Measurements from ENCODE around the gene CNIH3. TPM values are rescaled to one million over a fixed set of nuclear protein-coding genes. Genes with fewer than 3 reads are reported as not detected.

The CNIH3 gene
- total RNA-seq, 1 donor from 2014 or later: 1.7 TPM

DNA sequence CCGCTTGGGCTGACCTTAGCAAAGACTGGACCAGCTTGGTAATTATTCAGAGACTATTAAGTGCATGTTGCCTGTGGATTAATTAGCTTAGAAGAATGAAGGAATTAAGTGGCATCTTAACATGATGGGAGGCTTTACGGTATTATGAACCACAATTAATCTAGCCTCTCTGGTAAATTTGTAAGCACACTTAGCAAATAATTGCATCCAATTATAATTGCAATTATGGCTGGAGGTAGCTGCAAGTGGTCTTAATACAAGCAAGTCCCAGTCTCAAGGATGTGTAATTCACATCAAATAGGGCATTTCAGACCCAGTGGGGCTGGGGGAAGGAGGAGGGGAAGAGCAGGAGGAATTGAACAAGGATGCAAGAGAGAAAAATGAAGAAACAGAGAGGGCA, 151.6 kb downstream of the CNIH3 start:
- DNase-seq (ENCODE audit: low spot score) (no peak), ATAC-seq (no peak)

DNA sequence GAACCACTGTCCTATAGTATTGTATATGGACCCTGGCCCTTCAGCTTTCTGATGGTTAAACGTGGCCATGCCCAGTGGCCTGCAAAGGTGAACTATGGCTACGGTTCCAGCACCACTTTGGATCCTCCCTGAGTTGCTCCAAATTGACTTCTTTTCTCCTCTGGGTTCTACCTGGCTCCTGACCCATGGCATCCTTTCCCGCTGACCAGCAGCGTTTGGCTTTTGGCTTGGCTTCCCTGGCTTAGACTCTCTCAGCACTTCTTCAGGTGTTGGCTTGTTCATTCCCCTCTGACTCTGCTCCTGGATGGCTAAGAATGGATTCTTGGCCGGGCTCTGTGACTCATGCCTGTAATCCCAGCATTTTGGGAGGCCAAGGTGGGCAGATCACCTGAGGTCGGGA, 152.9 kb downstream of the CNIH3 start:
- no peak for ATAC-seq
- DNase-seq (ENCODE audit: low spot score): no peak

DNA sequence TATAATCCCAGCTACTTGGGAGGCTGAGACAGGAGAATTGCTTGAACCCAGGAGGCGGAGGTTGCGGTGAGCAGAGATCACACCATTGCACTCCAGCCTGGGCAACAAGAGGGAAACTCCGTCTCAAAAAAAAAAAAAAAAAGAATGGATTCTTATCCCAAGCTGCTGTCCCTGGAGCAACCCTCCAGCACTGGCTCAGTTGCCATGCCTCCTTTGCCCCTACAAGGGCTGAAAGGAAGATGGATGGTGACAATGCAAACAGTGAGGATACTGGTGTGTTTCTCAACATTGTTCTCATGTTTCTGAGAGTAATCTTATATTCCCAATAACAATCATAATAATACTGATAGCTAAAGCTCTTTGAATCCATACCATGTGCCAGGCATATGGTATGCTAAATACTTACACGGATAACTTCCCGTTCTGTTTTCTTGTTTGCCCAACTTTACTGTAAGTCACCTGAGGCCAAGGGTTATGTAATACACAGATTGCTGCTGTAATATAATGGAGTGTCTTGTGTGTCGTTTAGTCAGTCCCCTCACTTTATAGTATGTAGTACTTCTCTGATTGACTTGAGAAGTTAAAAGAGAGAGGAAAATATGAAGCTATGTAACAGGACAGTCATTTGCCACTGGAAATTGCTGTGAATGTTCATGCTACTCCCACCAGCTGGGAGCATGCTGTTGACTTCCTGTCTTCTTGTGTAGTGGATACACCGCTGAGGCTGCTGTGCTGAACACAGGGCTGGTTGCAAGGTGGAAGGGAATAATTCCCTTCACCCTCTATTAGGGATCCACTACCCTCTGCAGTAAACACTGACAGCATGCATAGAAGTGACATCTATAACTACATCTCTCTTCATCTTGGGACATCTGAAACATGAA, 153.6 kb downstream of the CNIH3 start:
- no peak for DNase-seq (ENCODE audit: low spot score)
- no peak for ATAC-seq

DNA sequence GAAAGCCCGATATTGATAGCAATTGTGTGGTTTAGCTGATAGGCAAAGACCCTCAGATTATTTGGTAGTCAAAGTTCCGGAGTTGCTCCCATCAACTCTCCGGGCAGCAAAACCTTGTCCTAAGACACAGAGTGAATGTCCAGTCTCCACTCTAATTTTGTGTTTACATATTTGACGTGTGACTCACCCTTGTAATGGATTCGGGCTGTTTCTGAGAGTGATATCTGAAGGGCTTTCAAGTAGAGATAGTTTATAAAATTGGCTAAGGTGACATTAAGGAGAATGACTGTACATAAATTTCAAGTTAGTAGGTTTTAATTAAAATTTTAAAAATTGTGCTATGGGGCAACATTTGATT, 154.2 kb downstream of the CNIH3 start:
- ATAC-seq (no peak), DNase-seq (ENCODE audit: low spot score) (no peak)

DNA sequence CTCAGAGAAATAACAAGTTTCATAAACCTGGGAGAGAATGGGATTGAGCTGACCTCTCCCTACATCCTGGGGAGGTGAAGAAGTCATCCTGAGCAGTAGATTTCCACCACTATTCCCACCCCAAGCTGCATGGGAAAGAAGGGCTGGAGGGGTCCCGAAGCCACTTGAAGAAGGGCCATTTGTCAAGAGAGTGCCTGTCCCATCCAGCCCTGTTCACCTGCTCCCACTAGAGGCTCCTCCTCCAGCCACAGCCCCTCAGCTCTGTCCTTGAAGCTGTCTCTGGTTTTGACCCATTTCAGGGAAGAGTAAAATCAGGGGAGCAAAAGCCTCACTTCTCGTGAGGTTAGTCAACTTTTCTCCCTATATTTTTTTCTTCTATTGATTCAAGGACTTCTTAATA, 157.5 kb downstream of the CNIH3 start:
- ATAC-seq (no peak), DNase-seq (ENCODE audit: low spot score) (no peak)

DNA sequence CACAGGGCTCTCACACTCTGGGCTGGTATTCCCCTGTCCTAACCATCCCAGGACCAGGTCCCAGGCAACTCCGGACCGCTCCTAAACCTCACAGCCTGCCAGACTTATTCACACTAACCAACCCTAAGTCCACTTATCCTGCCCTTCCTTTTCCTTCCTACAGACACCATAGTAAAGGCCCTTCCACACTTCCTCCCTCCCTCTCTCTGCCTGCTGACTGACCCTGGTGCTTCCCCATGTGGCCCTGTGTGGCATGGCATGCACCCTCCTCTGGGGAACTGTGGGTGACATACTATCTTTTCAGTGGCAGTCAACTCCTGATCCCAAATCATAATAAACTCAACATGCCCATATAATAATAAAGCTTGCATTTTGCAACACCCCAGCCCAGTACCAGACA, 158.3 kb downstream of the CNIH3 start:
- DNase-seq (ENCODE audit: low spot score) (no peak), ATAC-seq (peak; percentile 67)

DNA sequence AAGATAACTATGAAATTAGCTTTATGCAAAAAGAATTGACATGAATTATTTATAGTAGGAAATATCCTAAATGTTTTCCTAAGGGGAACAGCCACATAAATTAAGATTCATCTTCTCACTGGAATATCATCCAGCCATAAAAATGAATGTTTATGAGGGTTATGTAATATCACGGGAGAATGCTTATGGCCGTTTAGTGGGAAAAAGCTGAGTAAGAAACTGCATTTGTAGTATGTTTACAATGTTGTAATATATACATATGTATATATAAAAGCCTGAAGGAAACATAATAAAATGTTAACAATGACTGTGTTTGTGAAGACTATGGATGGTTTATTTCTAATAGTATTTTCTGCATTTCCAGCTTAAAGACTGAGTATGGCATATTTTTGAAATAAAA, 161.1 kb downstream of the CNIH3 start:
- ATAC-seq (no peak), DNase-seq (ENCODE audit: low spot score) (no peak)

DNA sequence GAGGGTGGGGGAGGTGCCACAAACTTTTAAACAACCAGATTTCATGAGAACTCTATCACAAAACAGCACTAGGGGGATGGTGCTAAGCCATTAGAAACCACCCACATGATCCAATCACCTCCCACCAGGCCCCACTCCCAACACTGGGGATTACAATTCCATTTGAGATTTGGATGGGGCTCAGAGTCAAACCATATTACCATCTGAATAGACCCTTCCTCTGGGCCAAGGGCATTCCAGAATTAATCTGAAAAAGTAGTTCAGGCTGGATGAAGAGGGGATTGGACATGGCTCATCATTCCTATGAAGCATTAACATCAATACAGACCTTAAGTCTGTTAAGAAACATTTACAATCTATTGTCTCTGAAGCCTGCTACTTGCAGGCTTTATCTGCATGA, 163.4 kb downstream of the CNIH3 start:
- DNase-seq (ENCODE audit: low spot score) (no peak), ATAC-seq (no peak)

DNA sequence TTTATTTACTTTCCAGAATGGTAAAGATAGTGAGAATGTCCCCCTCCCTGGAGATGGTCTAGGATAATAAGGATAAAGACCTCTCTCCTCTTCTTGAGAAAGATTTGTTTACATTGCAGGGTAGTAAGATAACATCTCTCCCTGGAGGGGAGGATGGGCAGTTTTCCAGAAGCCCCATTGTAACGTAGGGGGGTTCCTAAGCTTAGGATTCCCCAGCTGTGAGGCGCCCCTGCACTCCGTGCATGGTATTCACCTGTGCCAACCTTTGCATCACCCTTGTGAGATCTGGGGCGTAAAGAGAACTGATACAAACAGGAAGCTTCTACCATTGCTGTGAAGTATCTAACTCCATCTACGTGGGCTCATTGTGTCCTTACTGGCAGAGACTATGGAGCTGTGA, 164.6 kb downstream of the CNIH3 start:
- no peak for DNase-seq (ENCODE audit: low spot score)
- ATAC-seq: no peak

DNA sequence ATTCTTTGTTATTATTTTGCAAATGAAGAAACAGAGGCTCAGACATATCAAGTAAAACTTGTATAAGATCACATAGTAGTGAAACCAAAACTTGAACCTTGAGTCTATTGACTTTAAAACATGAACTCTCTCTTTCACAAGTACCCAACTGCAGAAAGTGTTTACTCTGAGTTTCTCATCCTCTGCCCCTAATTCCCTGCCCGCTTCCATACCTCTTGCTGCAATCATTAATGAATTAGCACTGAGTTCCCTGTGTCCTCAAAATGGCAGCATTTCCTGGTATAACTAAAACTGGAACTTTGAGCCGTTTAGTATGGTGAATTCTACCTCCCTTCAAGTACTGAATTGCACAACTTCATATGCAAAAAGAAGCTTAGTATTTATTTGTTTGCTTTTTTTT, 165.7 kb downstream of the CNIH3 start:
- DNase-seq (ENCODE audit: low spot score): no peak
- peak; percentile 93 for ATAC-seq

DNA sequence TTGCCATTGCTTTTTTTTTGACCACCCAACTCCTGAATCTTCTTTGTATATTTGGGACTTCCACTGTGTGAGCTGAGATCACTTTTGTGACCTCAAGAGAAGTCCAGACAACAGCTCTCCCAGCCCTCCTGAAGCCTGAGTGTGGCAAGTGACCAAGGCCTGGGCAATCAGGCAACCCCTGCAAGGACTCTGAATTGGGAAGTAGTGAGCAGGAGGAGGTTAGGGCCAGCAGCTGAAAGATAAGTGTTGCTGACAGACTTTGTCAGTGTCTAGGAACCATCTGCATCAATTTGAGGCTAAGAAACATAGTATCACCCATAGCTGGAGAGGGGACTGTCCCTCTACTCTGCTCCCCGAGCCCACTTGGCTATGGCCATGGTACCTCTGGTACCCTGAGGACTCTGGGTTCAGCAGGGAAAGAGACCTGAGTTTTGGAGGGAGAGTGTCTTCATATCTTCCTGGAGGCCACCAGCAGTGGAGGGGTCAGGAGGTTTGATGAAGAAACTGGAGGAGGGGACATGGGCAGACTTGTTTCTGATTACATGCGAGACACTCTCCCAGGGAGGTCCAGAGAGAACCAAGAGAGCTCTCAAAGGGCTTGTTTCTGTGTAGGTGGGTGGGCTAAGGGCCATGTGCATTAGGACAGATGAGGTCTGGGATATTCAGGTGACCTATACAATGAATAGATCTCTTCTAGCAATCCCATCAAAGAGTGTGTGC, 166.3 kb downstream of the CNIH3 start:
- DNase-seq (ENCODE audit: low spot score) (no peak), ATAC-seq (peak; percentile 31)

DNA sequence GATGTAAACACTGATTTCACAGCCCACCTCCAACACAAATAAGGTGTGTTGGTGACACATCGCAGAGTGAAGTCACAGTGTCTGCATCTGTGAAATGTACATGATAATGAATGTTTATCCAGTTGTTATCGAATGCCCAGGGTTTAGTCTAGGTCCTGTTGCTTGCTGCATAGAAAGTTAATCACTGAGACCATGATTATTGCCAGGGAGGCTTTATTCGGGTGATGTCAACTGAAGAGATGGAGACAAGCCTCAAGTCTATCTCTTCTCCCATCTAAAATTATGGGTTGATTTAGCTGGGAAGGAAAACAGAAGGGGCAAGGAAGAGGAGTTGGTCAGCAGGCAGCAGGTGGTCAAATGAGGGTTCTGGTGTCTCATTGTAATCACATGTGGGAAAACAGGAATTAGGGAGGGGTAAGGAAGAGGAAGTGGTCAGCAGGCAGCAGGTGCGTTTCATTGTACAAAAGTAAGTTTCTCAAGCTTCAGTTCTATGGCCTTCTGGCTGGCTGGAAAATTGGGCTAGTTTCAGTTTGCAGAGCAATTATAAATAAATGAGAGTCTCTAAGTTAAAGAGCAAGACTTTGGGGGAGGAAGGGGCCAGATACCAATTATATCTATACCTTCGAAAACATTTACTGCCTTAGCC, 167.0 kb downstream of the CNIH3 start:
- DNase-seq (ENCODE audit: low spot score): no peak
- ATAC-seq: no peak

DNA sequence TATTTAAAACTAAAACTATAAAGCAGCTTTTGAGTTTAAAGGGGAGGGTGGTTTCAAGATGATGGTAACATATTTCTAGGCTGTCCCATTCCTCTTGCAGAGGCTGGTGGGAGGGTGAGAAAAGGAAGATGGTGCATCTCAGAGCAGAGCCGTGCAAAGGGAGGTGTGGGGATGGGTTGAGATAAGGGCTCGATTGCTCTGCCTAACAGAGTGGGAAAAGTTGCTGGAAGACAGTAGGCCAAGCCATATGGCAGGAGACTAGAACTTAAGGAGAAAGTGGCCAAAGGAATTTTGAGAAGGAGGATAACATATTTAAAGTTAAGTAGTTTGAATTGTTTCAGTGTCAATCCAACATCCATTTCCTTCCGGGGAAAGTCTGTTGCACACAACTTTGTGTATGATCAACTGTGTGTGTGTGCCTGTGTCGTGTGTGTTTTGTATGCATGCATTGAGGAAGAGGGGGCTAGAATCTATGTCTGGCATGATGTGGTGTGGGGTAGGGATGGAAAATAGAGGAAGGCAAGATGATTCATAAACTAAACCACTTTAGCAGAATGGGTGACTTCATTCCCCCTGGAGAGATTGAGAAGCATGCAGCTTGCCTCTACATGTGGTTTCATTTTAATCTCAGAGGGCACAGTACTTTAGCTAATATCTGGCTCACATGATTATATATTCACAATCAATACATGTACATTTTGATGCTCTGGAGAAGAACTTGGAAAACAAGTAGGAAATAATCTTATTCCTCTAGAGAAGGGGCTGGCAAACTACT, 168.3 kb downstream of the CNIH3 start:
- ATAC-seq: no peak
- no peak for DNase-seq (ENCODE audit: low spot score)

DNA sequence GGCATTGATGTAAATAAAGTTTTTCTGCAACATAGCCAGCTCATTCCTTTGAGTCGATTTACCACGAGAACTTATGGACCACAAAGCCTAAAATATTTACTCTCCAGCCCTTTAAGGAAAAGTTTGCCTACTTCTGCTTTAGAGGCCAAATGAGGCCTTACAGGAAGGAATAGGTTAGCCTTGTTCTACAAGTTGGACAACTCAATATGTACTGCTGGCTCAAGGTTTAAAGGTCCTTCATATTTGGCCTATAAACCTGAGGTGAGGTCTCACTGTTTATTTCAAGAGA, 168.9 kb downstream of the CNIH3 start:
- ATAC-seq: no peak

DNA sequence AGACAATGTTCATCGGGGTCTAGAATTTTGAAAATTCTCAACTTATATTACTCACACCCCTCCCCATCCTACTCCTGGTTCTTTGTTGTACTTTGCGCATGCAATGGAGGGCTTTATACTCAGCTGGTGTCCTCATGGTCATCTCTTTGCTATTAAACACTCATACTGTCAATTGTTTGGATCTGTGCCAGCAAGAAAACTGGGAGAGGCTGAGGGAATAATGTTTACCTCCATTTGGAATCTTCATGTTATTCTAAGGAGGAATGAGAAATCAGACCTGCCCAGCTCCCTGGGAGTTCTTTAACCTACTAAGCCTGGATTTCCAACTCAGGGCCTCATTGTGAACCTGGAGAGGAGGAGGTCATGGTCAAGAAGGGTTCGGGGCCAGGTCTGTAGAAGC, 169.5 kb downstream of the CNIH3 start:
- ATAC-seq: no peak

More for the DNA sequence above, 168.9 kb downstream of the CNIH3 start:
- DNase-seq (ENCODE audit: low spot score): no peak

DNA sequence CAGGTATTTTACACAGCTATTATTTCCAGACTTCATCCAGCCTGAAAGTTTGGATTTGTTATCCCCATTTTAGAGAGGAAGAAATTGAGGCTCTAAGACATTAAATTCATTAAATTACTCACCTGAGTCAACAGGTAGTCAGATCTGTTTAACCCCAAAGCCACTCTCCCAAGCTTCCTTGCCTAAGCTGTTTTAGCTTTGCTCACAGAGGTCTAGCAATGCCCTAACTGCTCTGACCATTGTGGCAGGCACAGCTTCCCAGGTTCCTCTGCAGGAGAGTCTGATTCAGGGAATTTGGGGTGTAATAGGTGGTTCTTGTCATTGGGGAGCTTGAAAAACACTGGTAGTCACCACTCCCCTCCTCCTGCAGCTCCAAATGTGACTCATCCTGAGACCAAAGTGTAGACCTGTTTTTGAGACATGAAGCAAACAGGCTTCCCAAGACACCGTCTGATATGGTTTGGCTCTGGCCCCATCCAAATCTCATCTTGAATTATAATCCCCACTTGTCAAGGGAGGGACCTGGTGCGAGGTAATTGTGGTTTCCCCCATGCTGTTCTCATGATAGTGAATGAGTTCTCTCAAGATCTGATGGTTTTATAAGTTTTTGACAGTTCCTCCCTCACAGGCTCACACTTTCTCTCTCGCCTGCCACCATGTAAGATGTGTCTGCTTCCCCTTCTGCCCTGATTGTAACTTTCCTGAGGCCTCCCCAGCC, 170.6 kb downstream of the CNIH3 start:
- no peak for DNase-seq (ENCODE audit: low spot score)

More for the DNA sequence above, 169.5 kb downstream of the CNIH3 start:
- DNase-seq (ENCODE audit: low spot score): no peak

DNA sequence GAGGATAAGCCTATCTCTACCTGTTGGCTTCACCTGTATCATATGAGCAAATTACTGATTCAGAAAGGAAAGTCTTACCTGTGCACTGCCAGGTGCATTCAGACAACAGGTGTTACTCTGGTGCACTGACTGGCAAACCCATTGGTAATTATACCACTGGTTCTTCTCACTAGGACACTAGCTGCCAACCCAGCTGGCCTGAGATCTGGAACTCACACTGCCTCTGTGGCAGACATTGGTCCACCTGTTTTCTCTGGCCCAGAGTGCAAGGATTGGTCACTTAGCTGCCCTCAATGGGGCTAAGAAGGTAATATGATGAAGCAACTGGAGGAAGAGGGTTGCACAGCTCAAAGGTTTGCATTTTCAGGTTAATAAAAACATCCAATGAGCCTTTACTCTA, 173.2 kb downstream of the CNIH3 start:
- DNase-seq (ENCODE audit: low spot score) (no peak), ATAC-seq (no peak)

More for the DNA sequence above, 170.6 kb downstream of the CNIH3 start:
- ATAC-seq: no peak
